Thyroid gland (tissue), 4 donors: Measurements from ENCODE around the gene ABCA12. TPM values are rescaled to one million over a fixed set of nuclear protein-coding genes. Genes with fewer than 3 reads are reported as not detected.

ENCODE experiments used
- DNase-seq, 2 donors: peaks; one replicate each; pipeline ENCODE4 v3.0.0-alpha.2; 2019
- H3K27ac ChIP-seq, 3 donors: fragments of 200-600 bp; sonication (generic); 1 replicate in 2 of 3; 2 replicates in 1 of 3; pipeline ENCODE4 v1.5.1; 2016 to 2019; ENCODE audit warnings: mild to moderate bottlenecking in 1 of 3, moderate library complexity in 1 of 3
- H3K27me3 ChIP-seq: fragments of 200-600 bp; sonication (generic); one replicate; pipeline ENCODE4 v1.5.1; 2019
- H3K36me3 ChIP-seq, 2 donors: fragments of 200-600 bp; sonication (generic); one replicate each; pipeline ENCODE4 v1.5.1; 2016 to 2019
- H3K4me1 ChIP-seq, 2 donors: fragments of 200-600 bp; sonication (generic); one replicate each; pipeline ENCODE4 v1.5.1; 2017 to 2019
- H3K4me3 ChIP-seq, 3 donors: fragments of 200-600 bp; sonication (generic); replicated peaks in 1 of 3; 1 replicate in 2 of 3; 2 replicates in 1 of 3; pipeline ENCODE4 v1.5.1; 2016; ENCODE audit warnings: mild to moderate bottlenecking in 1 of 3
- H3K9me3 ChIP-seq: fragments of 200-600 bp; sonication (generic); one replicate; pipeline ENCODE4 v1.5.1; 2017
- POLR2A ChIP-seq, 2 donors: fragments of 450-650 bp; IDR thresholded peaks; one replicate each; pipeline ENCODE4 v1.6.1; 2017; ENCODE audit warnings: antibody characterized with exemption in 2 of 2, mild to moderate bottlenecking in 2 of 2, moderate library complexity in 1 of 2
- WGBS, 2 donors: methylation state at CpG; one replicate each; pipeline ENCODE4 v1.1.5; 2017; 5-methylcytosine and 5-hydroxymethylcytosine counted together
- intact Hi-C: fragments of 100-400 bp; cut with DNase I; formaldehyde crosslinking; loops from one replicate; pipeline ENCODE4 v1.15.1; 2023
- total RNA-seq, 4 donors: library from RNA; depleted of rRNA; stranded (reverse); fragments of >200 nt; gene quantifications; one replicate each; pipeline ENCODE4 v1.2.3, GENCODE V29; 2016
- TF ChIP-seq, protein P1 (sequence below), 6 experiments: fragments of 200-600 bp in 3 of 6; fragments of 450-650 bp in 3 of 6; sonication (generic) in 3 of 6; IDR thresholded peaks; one replicate each; pipeline ENCODE4 v1.5.1; 2016 to 2019; ENCODE audit warnings: antibody characterized with exemption in 6 of 6, mild to moderate bottlenecking in 2 of 6, inconsistent platforms in 1 of 6, moderate library complexity in 1 of 6

Gene ABCA12, protein sequence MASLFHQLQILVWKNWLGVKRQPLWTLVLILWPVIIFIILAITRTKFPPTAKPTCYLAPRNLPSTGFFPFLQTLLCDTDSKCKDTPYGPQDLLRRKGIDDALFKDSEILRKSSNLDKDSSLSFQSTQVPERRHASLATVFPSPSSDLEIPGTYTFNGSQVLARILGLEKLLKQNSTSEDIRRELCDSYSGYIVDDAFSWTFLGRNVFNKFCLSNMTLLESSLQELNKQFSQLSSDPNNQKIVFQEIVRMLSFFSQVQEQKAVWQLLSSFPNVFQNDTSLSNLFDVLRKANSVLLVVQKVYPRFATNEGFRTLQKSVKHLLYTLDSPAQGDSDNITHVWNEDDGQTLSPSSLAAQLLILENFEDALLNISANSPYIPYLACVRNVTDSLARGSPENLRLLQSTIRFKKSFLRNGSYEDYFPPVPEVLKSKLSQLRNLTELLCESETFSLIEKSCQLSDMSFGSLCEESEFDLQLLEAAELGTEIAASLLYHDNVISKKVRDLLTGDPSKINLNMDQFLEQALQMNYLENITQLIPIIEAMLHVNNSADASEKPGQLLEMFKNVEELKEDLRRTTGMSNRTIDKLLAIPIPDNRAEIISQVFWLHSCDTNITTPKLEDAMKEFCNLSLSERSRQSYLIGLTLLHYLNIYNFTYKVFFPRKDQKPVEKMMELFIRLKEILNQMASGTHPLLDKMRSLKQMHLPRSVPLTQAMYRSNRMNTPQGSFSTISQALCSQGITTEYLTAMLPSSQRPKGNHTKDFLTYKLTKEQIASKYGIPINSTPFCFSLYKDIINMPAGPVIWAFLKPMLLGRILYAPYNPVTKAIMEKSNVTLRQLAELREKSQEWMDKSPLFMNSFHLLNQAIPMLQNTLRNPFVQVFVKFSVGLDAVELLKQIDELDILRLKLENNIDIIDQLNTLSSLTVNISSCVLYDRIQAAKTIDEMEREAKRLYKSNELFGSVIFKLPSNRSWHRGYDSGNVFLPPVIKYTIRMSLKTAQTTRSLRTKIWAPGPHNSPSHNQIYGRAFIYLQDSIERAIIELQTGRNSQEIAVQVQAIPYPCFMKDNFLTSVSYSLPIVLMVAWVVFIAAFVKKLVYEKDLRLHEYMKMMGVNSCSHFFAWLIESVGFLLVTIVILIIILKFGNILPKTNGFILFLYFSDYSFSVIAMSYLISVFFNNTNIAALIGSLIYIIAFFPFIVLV (N-terminal part only)
- not detected for total RNA-seq

DNA sequence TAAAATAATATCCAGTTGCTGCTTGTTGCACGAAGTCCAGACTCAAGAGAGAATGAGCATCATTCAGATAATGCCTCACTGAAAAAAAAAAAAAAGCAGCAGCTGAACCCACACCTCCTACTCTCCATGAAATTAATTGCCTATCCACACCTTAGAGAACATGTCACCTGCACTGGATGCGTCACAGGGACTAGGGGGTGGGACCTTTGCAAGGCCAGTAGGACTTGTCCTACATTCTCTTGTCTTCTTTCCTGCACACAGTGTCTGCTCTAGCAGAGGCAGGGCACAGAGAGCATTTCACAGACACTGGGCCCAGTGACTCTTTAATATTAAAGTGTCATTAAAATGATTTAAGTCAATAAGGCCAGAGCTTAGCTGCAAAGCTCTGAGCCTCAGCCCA lies at the start of gene ABCA12:
Gene ABCA12, minus strand, starts transcription at position 148 of the 400 bp plus-strand sequence. CDS start 418 bp downstream, outside the sequence.
- WGBS, 2 donors, result 77 to 92% methylated on average over 2 of the region's 2 CpGs
- Histone ChIP-seq H3K27me3 (no peaks in the 10 kb centered on the region), H3K9me3 (no peaks in the 10 kb centered on the region), H3K36me3 (no peaks in the 10 kb centered on the region), H3K4me3 (no peak within 1 kb of the TSS), H3K27ac (no peak within 1 kb of the TSS), H3K4me1 (no peaks in the 10 kb centered on the region)
- no peak for TF ChIP-seq POLR2A (IDR thresholded peaks at IDR 0.05)
- no peak for DNase-seq
- intact Hi-C loops, result no loop called here

DNA sequence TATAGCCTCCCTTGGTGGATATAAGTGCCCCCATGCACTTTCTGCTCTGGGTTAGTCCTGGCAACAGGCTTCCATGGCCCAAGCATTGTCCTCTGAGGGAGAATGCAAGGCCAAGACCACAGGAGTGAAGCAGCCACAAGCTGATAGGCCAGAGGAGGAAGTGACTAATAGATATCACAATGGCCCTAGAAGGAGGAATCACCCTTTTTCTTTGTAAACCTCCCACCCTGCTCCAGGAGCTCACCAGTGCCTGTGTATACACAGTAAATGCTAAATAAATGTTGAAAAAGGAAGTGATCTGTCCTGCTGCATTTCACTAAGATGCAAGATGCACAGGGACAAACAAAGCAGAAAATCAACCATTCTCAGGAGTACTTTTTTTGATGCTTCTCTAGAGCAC lies 49.7 kb upstream of the ABCA12 start:
- DNase-seq, result no peak
- Histone ChIP-seq H3K9me3 (no peaks in the 10 kb centered on the region), H3K36me3 (no peaks in the 10 kb centered on the region), H3K4me3 (no peak overlapping the region), H3K27me3 (no peaks in the 10 kb centered on the region), H3K27ac (no peak overlapping the region), H3K4me1 (no peaks in the 10 kb centered on the region)
- TF ChIP-seq, protein P1, sequence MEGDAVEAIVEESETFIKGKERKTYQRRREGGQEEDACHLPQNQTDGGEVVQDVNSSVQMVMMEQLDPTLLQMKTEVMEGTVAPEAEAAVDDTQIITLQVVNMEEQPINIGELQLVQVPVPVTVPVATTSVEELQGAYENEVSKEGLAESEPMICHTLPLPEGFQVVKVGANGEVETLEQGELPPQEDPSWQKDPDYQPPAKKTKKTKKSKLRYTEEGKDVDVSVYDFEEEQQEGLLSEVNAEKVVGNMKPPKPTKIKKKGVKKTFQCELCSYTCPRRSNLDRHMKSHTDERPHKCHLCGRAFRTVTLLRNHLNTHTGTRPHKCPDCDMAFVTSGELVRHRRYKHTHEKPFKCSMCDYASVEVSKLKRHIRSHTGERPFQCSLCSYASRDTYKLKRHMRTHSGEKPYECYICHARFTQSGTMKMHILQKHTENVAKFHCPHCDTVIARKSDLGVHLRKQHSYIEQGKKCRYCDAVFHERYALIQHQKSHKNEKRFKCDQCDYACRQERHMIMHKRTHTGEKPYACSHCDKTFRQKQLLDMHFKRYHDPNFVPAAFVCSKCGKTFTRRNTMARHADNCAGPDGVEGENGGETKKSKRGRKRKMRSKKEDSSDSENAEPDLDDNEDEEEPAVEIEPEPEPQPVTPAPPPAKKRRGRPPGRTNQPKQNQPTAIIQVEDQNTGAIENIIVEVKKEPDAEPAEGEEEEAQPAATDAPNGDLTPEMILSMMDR (IDR thresholded peaks at IDR 0.05), result no peak
- TF ChIP-seq POLR2A (IDR thresholded peaks at IDR 0.05), result no peak
- intact Hi-C loops, result no loop called here

DNA sequence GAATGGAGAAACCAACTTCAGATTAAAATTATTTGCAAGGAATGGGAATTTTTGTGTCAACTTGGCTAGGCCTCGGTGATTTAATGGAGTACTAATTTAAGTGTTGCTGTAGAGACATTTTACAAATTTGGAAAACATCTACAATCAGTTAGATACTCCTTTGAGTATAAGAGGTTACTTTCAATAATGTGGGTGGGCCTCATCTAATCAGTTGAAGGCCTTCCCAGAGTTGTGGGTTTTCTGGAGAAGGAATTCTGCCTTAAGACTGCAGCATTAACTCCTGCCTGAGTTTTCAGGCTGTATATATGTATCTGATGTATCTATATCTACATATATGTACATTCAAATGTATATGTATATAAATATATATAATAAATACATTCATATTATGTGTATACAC lies 47.6 kb upstream of the ABCA12 start:
- Histone ChIP-seq H3K4me3 (no peak overlapping the region), H3K27me3 (no peaks in the 10 kb centered on the region), H3K36me3 (no peaks in the 10 kb centered on the region), H3K9me3 (no peaks in the 10 kb centered on the region), H3K27ac (no peak overlapping the region), H3K4me1 (no peaks in the 10 kb centered on the region)
- WGBS, 2 donors, result 76 to 82% methylated on average over 1 of the region's 1 CpG
- no peak for DNase-seq
- no peak for TF ChIP-seq POLR2A (IDR thresholded peaks at IDR 0.05)
- TF ChIP-seq, protein P1 (IDR thresholded peaks at IDR 0.05), result no peak
- intact Hi-C loops, result no loop called here

DNA sequence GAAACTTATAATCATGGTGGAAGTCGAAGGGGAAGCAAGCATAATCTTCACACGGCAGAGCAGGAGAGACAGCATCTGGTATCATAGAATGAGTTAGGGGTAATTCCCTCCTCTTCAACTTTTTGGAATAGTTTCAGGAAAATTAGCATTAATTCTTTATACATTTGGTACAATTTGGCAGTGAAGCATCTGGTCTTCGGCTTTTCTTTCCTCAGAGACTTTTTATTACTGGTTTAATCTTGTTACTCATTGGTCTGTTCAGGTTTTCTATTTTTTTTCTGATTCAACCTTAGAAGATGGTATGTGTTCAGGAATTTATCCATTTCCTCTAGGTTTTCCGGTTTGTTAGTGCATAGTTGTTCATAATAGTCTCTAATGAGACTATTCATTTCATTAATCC lies 39.7 kb upstream of the ABCA12 start:
- Histone ChIP-seq H3K27ac (no peak overlapping the region), H3K27me3 (no peaks in the 10 kb centered on the region), H3K9me3 (no peaks in the 10 kb centered on the region), H3K4me3 (no peak overlapping the region), H3K36me3 (no peaks in the 10 kb centered on the region), H3K4me1 (no peaks in the 10 kb centered on the region)
- 81 to 90% methylated on average over 4 of the region's 4 CpGs for WGBS, 2 donors
- no peak for TF ChIP-seq POLR2A (IDR thresholded peaks at IDR 0.05)
- TF ChIP-seq, protein P1 (IDR thresholded peaks at IDR 0.05), result no peak
- no peak for DNase-seq
- intact Hi-C loops, result no loop called here

DNA sequence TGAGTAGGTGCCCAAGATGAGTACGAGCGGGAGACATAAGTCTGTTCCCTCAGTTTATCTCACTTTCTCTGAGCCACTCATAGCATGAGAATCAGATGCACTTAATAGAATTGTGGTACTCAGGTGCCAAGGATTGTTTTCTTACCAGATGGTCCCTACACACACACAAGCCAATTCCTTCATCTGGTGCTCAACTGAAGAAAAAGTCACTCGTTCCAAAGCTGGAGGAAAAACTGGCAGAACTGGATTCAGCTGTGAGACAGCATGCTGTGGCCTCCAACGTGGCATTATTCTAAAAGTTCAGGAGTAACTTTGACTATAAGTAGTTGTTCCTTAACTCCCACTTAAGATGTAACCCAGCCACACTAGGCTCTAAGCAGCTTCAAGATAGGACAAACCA lies 33.4 kb upstream of the ABCA12 start:
- WGBS, 2 donors, result 36 to 52% methylated on average over 4 of the region's 4 CpGs
- Histone ChIP-seq H3K27me3 (no peaks in the 10 kb centered on the region), H3K36me3 (no peaks in the 10 kb centered on the region), H3K4me1 (no peaks in the 10 kb centered on the region), H3K9me3 (no peaks in the 10 kb centered on the region), H3K4me3 (no peak overlapping the region), H3K27ac (no peak overlapping the region)
- intact Hi-C loops, result no loop called here
- no peak for TF ChIP-seq POLR2A (IDR thresholded peaks at IDR 0.05)
- TF ChIP-seq, protein P1 (IDR thresholded peaks at IDR 0.05), result no peak
- DNase-seq, result no peak
